GM19324 (cell line): ENCODE data around the gene FGF5.

Experiments
- ATAC-seq: cut with Tn5 transposase; IDR thresholded peaks from one replicate; pipeline ENCODE4 v1.9.1; 2021; ENCODE audit warnings: mild to moderate bottlenecking, moderate library complexity; ENCODE audit not compliant: unreplicated experiment, low FRiP score

FGF5 gene

DNA sequence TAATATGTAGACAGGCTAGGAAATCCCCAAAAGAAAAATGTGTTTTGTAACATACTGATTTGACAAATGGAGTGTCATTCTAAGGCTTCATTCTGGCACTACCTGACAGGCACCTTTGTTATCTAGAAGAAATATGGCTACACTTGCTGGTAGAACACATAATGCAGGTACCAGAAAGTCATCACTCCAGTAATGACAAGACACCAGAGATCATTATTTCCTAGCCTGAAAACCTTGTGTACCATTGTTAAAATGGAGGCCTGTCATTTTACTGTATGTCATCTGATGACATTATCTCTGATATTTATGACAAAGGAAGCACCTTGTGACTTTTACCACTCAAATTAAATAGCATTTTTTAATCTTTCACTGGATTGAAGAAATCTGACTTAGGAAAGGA lies 13.5 kb upstream of the FGF5 start:
- ATAC-seq, result no peak

DNA sequence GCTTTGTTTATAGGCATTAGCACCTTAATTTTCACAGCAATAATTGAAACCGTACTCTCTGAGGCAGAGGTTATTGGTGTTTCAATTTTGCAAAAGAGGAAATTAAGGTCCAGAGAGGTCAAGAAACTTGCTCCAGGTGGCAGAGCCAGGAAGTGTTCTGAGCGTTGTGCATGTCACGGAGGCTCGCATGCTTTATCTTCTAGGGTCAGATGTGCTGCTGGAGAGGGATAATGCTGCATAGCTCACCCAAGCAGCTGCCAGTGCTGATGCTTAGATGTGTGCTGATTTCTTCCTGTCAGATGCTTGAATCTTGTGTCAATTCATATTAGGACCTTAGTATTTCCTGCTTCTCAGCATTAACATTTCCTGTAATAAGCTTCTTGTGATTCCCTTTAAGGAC lies 13.0 kb upstream of the FGF5 start:
- ATAC-seq, result no peak

DNA sequence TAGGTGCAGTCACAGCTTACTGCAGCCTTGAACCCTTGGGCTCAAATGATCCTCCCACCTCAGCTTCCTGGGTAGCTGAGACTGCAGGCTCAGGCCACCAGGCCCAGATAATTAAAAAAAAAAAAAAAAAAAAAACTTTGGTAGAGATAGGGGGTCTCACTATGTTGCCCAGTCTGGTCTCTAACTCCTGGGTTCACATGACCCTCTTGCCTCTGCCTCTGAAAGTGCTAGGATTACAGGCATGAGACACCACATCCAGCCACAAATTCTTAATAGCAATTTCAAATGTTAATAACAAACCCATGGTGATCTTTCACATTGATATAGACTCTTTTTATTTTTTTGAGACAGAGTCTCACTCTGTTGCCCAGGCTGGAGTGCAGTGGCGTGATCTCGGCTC lies 12.3 kb upstream of the FGF5 start:
- ATAC-seq, result no peak

- ATAC-seq, result no peak
Observed at GRCh38 chr4:80255329-80256095, 11.0 kb upstream of the FGF5 start.

- ATAC-seq, result no peak
Observed at GRCh38 chr4:80257851-80258250, 8.6 kb upstream of the FGF5 start.

DNA sequence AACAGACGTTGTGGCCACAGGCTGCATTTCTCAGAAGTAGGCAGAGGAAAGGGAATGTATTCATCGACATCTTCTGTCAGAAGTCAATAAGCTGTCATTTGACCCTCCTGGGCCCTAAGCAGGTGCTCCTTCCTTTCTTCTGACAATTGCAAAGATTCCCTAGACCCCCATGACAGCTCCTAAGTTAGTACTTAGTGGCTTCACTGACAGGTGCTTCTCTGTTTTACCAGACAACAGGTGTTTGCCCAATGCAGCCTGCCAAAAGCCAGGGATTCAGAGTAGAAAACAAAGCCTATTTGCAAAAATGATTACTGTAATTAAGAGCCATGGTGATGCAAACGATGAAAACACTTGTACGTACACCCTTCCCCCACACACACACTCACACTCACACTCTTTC lies 7.5 kb upstream of the FGF5 start:
- no peak for ATAC-seq

GRCh38 chr4:80259817-80260216 lies 6.6 kb upstream of the FGF5 start:
- no peak for ATAC-seq

DNA sequence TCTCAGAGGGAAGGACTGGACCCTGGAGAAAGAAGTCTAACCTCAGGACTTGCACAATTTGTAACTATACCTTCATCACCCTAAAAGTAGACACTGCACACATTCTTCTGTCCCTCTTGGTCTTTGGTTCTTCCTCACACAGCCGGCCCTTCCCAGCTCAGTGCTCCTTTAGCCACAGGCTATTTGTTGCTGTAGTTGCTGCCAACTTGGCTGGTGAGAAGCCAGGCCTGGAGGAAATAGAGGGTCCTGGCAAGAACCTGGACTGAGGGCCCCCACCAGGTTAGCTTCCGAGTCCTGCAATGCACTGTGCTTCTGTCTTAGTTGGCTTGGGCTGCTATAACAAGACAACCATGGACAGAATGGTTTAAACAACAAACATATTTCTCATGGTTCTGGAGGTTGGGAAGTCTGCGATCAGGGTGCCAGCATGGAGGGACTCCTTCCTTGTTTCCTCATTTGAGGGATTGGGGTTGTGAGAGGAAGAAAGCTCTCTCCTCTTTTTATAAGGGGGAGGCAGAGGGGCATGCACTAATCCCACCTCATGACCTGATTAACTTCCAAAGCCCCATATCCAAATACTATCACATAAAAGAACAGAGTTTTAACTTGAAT lies 4.4 kb upstream of the FGF5 start:
- ATAC-seq, result no peak

- no peak for ATAC-seq
Observed at GRCh38 chr4:80263541-80264351, 2.7 kb upstream of the FGF5 start.

DNA sequence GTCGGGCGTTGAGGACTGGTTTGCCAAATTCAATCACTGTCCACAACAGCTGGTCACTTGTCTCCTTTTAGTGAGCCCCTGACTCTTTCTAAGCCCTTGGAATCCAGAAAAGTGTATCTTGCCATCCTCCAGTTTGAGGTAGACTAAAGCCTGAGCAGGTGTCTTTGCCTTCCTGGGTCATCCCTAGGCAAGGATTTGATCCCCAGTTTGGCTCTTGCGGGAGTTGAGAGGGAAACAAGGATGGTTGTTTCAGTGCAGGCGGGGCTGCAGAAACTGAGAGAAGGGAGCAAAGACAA lies 2.2 kb upstream of the FGF5 start:
- no peak for ATAC-seq

DNA sequence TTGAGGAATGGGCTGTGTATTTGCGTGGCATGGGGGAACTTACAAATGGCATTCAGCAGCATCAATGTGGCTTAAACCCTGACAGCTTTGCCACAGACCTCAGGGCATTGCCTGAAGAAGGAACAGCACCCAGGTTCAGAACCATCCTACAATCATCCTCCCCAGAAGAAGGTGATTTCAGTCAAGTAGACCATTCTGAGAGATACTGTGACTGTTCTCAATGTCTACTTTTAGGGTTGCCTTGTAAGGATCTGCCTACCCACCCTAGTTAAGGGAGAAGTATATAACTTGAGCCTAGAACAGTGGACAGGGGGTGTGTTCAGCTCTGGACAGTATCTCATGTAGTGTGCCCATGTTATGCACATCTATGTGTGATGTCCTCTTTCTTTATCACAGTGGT lies 1.6 kb upstream of the FGF5 start:
- ATAC-seq, result no peak

DNA sequence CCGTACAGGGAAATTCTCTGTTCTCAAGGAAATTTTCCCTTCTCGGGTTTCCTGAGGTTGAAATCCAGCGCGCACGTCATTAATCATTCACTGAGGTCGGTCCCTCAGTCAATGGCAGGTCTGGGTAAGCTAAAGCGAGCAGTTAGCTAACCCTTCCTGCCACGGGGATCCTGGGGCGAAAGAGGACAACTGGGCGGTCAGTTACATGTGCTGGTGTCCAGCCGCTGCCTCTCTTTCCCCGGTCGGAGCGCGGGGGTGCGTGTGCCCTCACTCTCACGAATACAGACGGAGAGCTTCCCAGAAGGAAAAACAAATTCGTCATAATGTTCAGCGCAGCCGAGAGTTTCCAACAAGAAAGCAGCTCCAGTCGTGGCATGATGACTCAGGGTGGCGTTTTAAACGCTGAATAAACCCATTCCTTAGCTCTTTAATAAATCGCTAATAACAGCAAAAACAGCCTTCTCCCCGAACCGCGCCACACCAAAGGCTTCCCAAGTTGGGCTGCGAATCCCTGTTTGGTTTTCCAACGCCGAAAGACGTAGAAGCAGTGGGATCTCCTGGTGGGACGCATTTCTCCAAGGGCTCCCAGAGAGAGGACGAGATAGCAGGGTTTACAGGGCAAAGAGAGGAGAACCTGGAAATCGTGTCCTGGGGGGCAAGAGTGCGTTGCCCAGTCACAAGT lies 752 bp upstream of the FGF5 start:
- ATAC-seq, result no peak

DNA sequence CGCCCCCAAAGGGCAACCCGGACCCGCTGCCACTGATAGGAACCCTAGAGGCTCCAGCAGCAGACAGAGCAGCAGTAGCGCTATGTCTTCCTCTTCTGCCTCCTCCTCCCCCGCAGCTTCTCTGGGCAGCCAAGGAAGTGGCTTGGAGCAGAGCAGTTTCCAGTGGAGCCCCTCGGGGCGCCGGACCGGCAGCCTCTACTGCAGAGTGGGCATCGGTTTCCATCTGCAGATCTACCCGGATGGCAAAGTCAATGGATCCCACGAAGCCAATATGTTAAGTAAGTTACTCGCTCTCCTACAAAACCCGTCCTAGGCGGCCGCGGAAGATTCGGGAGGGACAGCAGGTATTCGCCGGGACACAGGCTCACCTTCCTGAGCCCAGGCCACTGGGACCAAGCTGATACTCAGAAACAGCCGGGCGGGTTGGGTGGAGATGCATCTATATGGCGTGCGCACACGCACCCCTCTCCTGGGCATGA lies 477 bp downstream of the FGF5 start:
- no peak for ATAC-seq

GRCh38 chr4:80268081-80268823 lies 1.8 kb downstream of the FGF5 start:
- no peak for ATAC-seq

DNA sequence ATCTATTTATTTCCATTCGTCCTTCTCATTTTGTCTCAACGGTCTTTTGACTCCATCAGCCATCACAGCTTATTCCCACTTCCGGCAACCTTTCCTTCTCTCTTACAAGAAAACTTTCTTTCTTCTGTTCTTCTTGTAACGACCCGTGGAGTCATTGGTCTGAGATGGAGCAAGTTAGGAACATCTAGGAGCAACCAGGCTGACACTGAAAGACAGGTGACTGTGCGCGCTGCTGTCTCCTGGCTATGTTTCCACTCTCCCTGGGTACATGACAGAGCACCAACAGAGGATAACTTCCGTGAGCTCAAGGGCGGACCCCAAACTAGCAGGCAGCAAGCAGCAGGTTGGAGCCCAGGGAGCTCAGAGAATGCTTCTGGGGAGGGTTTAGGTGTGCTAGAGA lies 2.5 kb downstream of the FGF5 start:
- ATAC-seq, result no peak

DNA sequence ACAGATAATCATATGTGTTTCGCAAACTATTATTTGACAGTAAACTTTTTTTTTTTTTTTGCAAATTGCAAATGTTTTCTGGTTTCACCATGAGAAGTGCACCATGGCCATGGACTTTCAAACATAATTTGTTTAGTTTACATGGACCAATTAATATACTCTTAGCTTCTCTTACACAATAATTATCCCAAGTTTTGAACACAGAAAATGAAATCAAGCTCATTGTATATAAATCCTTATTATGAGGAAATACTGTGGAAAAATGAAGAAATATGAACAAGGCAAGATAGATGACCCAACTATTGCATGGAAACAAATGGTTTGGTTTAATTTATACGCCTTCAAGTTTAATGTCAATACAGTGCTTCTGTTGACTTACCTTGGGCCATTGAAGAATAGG lies 3.9 kb downstream of the FGF5 start:
- ATAC-seq, result no peak

DNA sequence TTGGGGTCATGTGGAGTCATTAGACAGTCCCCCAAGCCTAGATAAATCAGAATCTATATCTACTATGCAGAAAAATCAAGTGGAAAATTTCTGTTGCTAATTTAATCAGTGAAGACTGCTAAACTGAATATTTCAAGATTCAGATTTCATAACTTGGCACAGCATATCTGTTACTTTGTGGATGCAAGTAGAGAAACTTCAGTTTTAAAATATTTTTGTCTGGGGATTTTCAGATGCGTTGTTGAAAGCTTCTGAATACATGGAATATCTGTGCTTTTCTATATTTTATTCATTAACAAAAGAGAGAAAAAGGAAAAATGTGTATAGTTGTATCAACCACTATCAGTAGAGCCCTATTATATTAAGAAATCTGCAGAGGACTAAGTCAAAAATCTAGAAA lies 4.4 kb downstream of the FGF5 start:
- no peak for ATAC-seq

GRCh38 chr4:80271801-80272200 lies 5.3 kb downstream of the FGF5 start:
- ATAC-seq, result no peak

GRCh38 chr4:80276931-80277330 lies 10.5 kb downstream of the FGF5 start:
- no peak for ATAC-seq

- no peak for ATAC-seq
Observed at GRCh38 chr4:80279751-80280150, 13.3 kb downstream of the FGF5 start.
